Effector memory CD8-positive, alpha-beta T cell (primary cell): ENCODE data around the gene SEC16B.

ENCODE experiments used
- ATAC-seq: fragments of 150-1000 bp; cut with Tn5 transposase; replicated peaks from 2 replicates; pipeline ENCODE4 v1.10.0; 2021; ENCODE audit warnings: mild to moderate bottlenecking, moderate library complexity
- DNase-seq, 3 experiments: peaks; one replicate each; pipeline ENCODE4 v3.0.0; 2021
- H3K27ac Mint-ChIP-seq, 2 donors: one replicate each; pipeline ENCODE4 v1.8.0; 2022; ENCODE audit warnings: mild to moderate bottlenecking in 2 of 2, mixed read lengths in 2 of 2, moderate library complexity in 2 of 2
- H3K27me3 Mint-ChIP-seq, 2 donors: one replicate each; pipeline ENCODE4 v1.8.0; 2022; ENCODE audit warnings: mixed read lengths in 2 of 2
- H3K36me3 Mint-ChIP-seq: one replicate; pipeline ENCODE4 v1.8.0; 2022; ENCODE audit warnings: mild to moderate bottlenecking, moderate library complexity, mixed read lengths; ENCODE audit not compliant: insufficient read depth
- H3K4me1 Mint-ChIP-seq, 2 donors: one replicate each; pipeline ENCODE4 v1.8.0; 2022; ENCODE audit warnings: low read depth in 2 of 2, mixed read lengths in 2 of 2
- H3K4me3 Mint-ChIP-seq, 2 donors: one replicate each; pipeline ENCODE4 v1.8.0; 2022; ENCODE audit warnings: mild to moderate bottlenecking in 2 of 2, mixed read lengths in 2 of 2, moderate library complexity in 2 of 2
- H3K9me3 Mint-ChIP-seq, 2 donors: one replicate each; pipeline ENCODE4 v1.8.0; 2022; ENCODE audit warnings: mixed read lengths in 2 of 2

Gene SEC16B

DNA sequence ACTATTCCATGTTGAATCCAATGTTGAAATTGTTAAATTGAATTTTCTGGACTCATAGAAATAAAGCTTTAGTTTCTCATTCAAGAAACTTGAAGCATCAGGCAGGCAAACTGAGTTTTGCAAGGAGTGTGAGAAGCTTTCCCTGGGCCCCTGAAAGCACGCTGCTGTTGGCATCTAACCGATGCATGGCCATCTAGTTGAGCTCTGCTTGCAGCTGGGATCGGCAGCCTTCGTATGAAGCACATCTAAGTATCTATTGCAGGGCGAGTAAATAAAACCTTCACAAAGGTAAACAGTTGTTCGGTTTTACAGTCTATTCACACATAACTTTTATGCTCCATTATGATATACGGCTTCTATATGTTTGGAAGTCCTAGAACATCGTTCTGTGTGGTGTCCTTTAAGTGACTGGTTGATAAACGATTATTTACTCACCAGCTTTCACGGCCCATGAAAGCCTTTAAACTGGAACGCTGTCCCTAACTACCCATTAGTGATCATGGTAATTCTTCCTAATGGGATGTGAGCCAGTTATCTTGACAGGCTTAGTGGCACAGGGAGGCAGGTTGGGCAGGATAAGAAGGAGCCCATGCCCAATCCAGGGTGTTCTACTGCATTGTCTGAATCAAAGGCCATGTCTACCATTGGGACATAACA, 71.7 kb downstream of the SEC16B start:
- Mint-ChIP-seq H3K4me3 (no peak overlapping the region), H3K27me3 (no peaks in the 10 kb centered on the region), H3K36me3 (no peaks in the 10 kb centered on the region), H3K9me3 (peaks cover 7 to 8% of the 10 kb centered on the region in 2 donors), H3K27ac (no peak overlapping the region), H3K4me1 (no peaks in the 10 kb centered on the region)
- ATAC-seq = no peak
- no peak for DNase-seq

DNA sequence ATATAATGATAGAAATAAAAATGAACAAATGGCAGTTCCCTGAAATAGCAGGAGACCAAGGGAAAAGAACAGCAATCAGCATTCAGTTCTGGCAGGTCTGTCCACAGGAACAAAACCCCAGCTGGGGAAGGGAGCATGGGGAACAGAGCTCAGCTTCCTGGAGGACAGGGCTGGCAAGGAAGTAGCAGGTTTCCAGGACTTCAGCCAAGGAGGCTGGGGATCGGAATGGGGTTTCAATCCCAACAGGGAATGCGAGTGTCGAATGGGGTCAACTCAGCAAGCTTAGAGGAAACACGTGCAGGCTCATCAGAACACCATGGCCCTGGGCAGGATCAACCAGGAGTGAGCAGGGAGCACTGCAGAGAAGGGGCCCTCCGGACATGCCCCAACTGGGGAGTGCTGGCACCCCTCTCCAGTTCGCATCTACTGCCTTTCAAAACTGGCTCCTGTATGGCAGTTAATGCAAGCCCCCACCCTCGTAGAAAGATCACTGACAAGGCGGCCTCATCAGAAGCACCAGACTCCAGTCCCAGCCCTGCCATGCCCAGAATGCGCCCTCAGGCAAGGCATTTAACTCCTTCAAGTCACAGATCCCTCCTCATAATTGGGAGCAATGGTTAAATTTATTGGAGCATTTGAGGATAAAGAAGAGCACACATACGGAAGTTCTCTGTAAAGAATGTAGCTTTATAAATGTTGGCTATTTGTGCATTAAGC, 72.4 kb downstream of the SEC16B start:
- no peak overlapping the region for H3K4me3 Mint-ChIP-seq
- H3K27ac Mint-ChIP-seq = no peak overlapping the region
- DNase-seq = no peak
- H3K4me1 Mint-ChIP-seq = no peaks in the 10 kb centered on the region
- ATAC-seq = no peak
- H3K27me3 Mint-ChIP-seq = no peaks in the 10 kb centered on the region
- H3K36me3 Mint-ChIP-seq = no peaks in the 10 kb centered on the region
- H3K9me3 Mint-ChIP-seq = peaks cover 7 to 8% of the 10 kb centered on the region in 2 donors
